HepG2 (cell line): ENCODE measurements around the gene C1orf116. TPM values are rescaled to one million over a fixed set of nuclear protein-coding genes. Genes with fewer than 3 reads are reported as not detected.

ENCODE experiments used
- ATAC-seq: fragments of 200-7000 bp; cut with Tn5 transposase; 3 replicates; pipeline ENCODE4 v1.9.1; 2020; ENCODE audit warnings: mild to moderate bottlenecking, moderate library complexity
- BruUV-seq: library from RNA; stranded (reverse); fragments of 400-500 nt; replicated peaks from 2 replicates; lab custom pipeline; 2021; lab: Mats Ljungman, UMichigan
- CTCF ChIA-PET: fragments of 300-600 bp; formaldehyde crosslinking; extraction: SDS; loops from one replicate; lab custom pipeline; 2021; ENCODE audit warnings: low total read pairs, inconsistent platforms, low intra/inter-chr PET ratio; lab: Yijun Ruan, JAX
- POLR2A ChIA-PET: fragments of 350-600 bp; sonication (Branson Sonifier 250); formaldehyde crosslinking; loops from one replicate; lab custom pipeline; 2020; ENCODE audit warnings: antibody characterized with exemption, inconsistent platforms; lab: Yijun Ruan, JAX
- DNase-seq: peaks from one replicate; pipeline ENCODE4 v3.0.0-alpha.2; 2015; ENCODE audit warnings: low spot score
- FAIRE-seq: peaks from 3 replicates; lab custom pipeline; 2011; peaks lifted over from hg19 to GRCh38; lab: Jason Lieb, UNC
- H2AFZ ChIP-seq: one replicate; pipeline ENCODE4 v1.6.1; 2011; ENCODE audit warnings: low read length, inconsistent platforms
- H3K27ac ChIP-seq: fragments of 300-600 bp; 3 replicates; pipeline ENCODE4 v1.8.0; 2011; ENCODE audit warnings: mixed run types, mild to moderate bottlenecking, mixed read lengths, low read length, inconsistent platforms; ENCODE audit not compliant: insufficient read depth; ENCODE audit errors: extremely low read length
- H3K27me3 ChIP-seq, 2 experiments: fragments of 200-600 bp in 1 of 2; 2 replicates in 1 of 2; 3 replicates in 1 of 2; pipeline versions ENCODE4 v1.6.0 to v1.8.0; 2011; ENCODE audit warnings: low read length in 2 of 2, mild to moderate bottlenecking in 2 of 2, moderate library complexity in 2 of 2, inconsistent platforms in 1 of 2; ENCODE audit not compliant: insufficient read depth in 2 of 2, control insufficient read depth in 1 of 2
- H3K36me3 ChIP-seq, 2 experiments: fragments of 200-600 bp in 1 of 2; replicated peaks in 1 of 2; 2 replicates in 1 of 2; 3 replicates in 1 of 2; pipeline versions ENCODE4 v1.5.1 to v1.8.0; 2011; ENCODE audit warnings: low read length in 2 of 2, inconsistent platforms in 1 of 2; ENCODE audit not compliant: insufficient read depth in 2 of 2, control insufficient read depth in 1 of 2
- H3K4me1 ChIP-seq: 2 replicates; pipeline ENCODE4 v1.5.1; 2012; ENCODE audit warnings: low read length, inconsistent platforms; ENCODE audit not compliant: insufficient read depth
- H3K4me2 ChIP-seq: 2 replicates; pipeline ENCODE4 v1.6.0; 2011; ENCODE audit warnings: low read depth, low read length, inconsistent platforms
- H3K4me3 ChIP-seq, 3 experiments: fragments of 200-600 bp in 1 of 3; sonication (generic), shearing (Covaris generic) in 1 of 3; replicated peaks in 1 of 3; 2 replicates each; pipeline ENCODE4 v1.5.1; 2011 to 2016; ENCODE audit warnings: low read length in 3 of 3, inconsistent platforms in 2 of 3, low read depth in 2 of 3, mild to moderate bottlenecking in 2 of 3, control low read depth in 1 of 3, mixed read lengths in 1 of 3; ENCODE audit not compliant: insufficient read depth in 1 of 3
- H3K79me2 ChIP-seq: one replicate; pipeline ENCODE4 v1.6.1; 2011; ENCODE audit warnings: low read length, inconsistent platforms; ENCODE audit not compliant: insufficient read depth
- H3K9ac ChIP-seq: 2 replicates; pipeline ENCODE4 v1.6.0; 2011; ENCODE audit warnings: mild to moderate bottlenecking, low read depth, low read length, inconsistent platforms; ENCODE audit not compliant: insufficient read depth
- H3K9me3 ChIP-seq: 2 replicates; pipeline ENCODE4 v1.5.1; 2012; ENCODE audit warnings: mild to moderate bottlenecking, low read length
- H4K20me1 ChIP-seq: 2 replicates; pipeline ENCODE4 v1.6.0; 2011; ENCODE audit warnings: inconsistent platforms, mild to moderate bottlenecking, low read length, moderate library complexity; ENCODE audit not compliant: insufficient read depth
- CBX1 ChIP-seq: IDR thresholded peaks from one replicate; pipeline ENCODE4 v1.6.1; 2016; ENCODE audit warnings: antibody characterized with exemption, low read depth
- E2F5 ChIP-seq: sonication (generic); formaldehyde crosslinking; conservative IDR thresholded peaks from 2 replicates; pipeline ENCODE4 v1.4.0; 2020; ENCODE audit warnings: missing genetic modification reagents
- HES4 ChIP-seq: sonication (generic); formaldehyde crosslinking; IDR thresholded peaks from 2 replicates; pipeline ENCODE4 v1.9.0; 2021; ENCODE audit warnings: mild to moderate bottlenecking, missing genetic modification reagents, borderline replicate concordance
- KDM1A ChIP-seq: IDR thresholded peaks from 2 replicates; pipeline ENCODE4 v1.6.1; 2016; ENCODE audit warnings: missing compliant biosample characterization
- LCORL ChIP-seq, 2 experiments: fragments of 450-650 bp in 1 of 2; sonication (generic) in 1 of 2; formaldehyde crosslinking in 1 of 2; IDR thresholded peaks; 2 replicates each; pipeline versions ENCODE4 v1.5.0 to v1.6.1; 2017 to 2020; ENCODE audit warnings: antibody characterized with exemption in 1 of 2, missing genetic modification reagents in 1 of 2
- SOX6 ChIP-seq, 2 experiments: fragments of 450-650 bp in 1 of 2; sonication (generic) in 1 of 2; formaldehyde crosslinking in 1 of 2; IDR thresholded peaks; 2 replicates each; pipeline versions ENCODE4 v1.4.0 to v1.6.1; 2017 to 2020; ENCODE audit warnings: antibody characterized with exemption in 1 of 2, mild to moderate bottlenecking in 1 of 2, missing genetic modification reagents in 1 of 2
- TFDP1 ChIP-seq: IDR thresholded peaks from 2 replicates; pipeline ENCODE4 v1.6.1; 2016; ENCODE audit warnings: missing compliant biosample characterization, missing genetic modification reagents, borderline replicate concordance
- ZBED4 ChIP-seq: sonication (generic); formaldehyde crosslinking; IDR thresholded peaks from 2 replicates; pipeline ENCODE4 v1.4.0; 2020; ENCODE audit warnings: missing genetic modification reagents, borderline replicate concordance
- ZNF501 ChIP-seq: sonication (generic); formaldehyde crosslinking; IDR thresholded peaks from 2 replicates; pipeline ENCODE4 v1.5.1; 2020; ENCODE audit warnings: mild to moderate bottlenecking, moderate library complexity, missing genetic modification reagents
- ZNF781 ChIP-seq: sonication (generic); formaldehyde crosslinking; IDR thresholded peaks from 2 replicates; pipeline ENCODE4 v1.5.1; 2020; ENCODE audit warnings: borderline replicate concordance, mild to moderate bottlenecking, missing genetic modification reagents; ENCODE audit errors: not compliant biosample characterization
- ZSCAN12 ChIP-seq: sonication (generic); formaldehyde crosslinking; IDR thresholded peaks from 2 replicates; pipeline ENCODE4 v1.9.0; 2021; ENCODE audit warnings: mild to moderate bottlenecking, missing genetic modification reagents
- WGBS: methylation state at CpG from one replicate; pipeline ENCODE4 v1.1.6; 2017; ENCODE audit warnings: low lambda C conversion rate; 5-methylcytosine and 5-hydroxymethylcytosine counted together
- in situ Hi-C: cut with HindIII; loops from 2 replicates; pipeline ENCODE4 v1.10.0; 2017; ENCODE audit warnings: low pct_unique_long_range_greater_than_20kb; ENCODE audit not compliant: extremely low pct_ligation_motif_present
- intact Hi-C: fragments of 100-400 bp; cut with micrococcal nuclease; formaldehyde crosslinking; loops from one replicate; pipeline ENCODE4 v1.10.0; 2022; ENCODE audit not compliant: unreplicated experiment
- polyA plus RNA-seq, 8 experiments: library from polyadenylated mRNA; depleted of rRNA in 3 of 8; stranded (reverse) in 7 of 8; unstranded in 1 of 8; fragments of >200 nt; fragmentation: Illumina TruSeq in 4 of 8; extraction: Trizol in 4 of 8; gene quantifications; 2 replicates each; pipeline versions ENCODE4 v1.2.1 to v1.2.3, GENCODE V29; 2011 to 2016; ENCODE audit warnings: low read depth in 4 of 8, missing spikeins in 1 of 8, mixed read lengths in 1 of 8; ENCODE audit not compliant: insufficient read depth in 1 of 8
- total RNA-seq, 5 experiments: library from RNA; depleted of rRNA; stranded (reverse); fragments of >200 nt; fragmentation: Illumina TruSeq; extraction: Trizol; gene quantifications; 2 replicates each; pipeline ENCODE4 v1.2.3, GENCODE V29; 2016; ENCODE audit warnings: low read depth in 1 of 5
- TF ChIP-seq, protein P1 (sequence below): IDR thresholded peaks from 2 replicates; pipeline ENCODE4 v1.6.1; 2016; ENCODE audit warnings: mild to moderate bottlenecking, missing biosample characterization, missing genetic modification reagents
- TF ChIP-seq, protein P2 (sequence below): sonication (generic); formaldehyde crosslinking; IDR thresholded peaks from 2 replicates; pipeline ENCODE4 v1.4.0; 2020; ENCODE audit warnings: missing genetic modification reagents; ENCODE audit errors: not compliant biosample characterization

C1orf116 gene
- total and polyA plus RNA-seq, 2 of the 13 experiments (the other 11 are each of a cell fraction or from before 2014, with no cell fraction given): 0.51 to 0.95 TPM

DNA sequence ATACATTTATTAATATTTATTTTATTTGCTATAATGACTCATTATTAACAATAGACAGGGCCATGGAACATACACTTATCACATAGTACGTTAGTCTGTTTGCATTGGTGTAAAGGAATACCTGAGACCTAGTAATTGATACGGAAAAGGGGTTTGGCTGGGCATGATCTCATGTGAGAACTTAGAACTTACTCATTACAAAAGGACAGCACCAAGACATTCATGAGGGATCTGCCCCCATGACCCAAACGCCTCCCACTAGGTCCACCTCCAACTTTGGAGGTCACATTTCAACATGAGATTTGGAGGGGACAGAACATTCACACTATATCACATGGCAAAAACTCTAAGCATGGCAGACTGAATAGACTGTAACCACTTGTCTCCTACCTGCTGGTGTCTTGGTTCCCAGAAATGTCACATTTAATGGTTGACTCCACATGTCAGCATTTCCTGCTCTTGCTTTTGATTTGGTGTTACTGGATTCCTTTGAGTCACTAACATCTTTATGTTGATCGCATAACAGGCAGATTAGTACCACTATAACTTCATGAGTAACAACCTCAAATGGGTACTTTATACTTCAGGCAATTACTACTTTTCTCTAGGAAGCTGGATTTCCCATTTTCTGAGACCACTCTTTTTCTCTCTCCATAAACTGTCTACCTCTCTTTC, 3.5 kb upstream of the C1orf116 start:
- in situ Hi-C loops: no loop called here
- FAIRE-seq (no peak), DNase-seq (no peak), ATAC-seq (no peak)
- Histone ChIP-seq H3K9ac (no peak overlapping the region), H3K79me2 (no peaks in the 10 kb centered on the region), H3K36me3 (no peaks in the 10 kb centered on the region), H2AFZ (no peak overlapping the region), H3K9me3 (no peaks in the 10 kb centered on the region), H4K20me1 (no peaks in the 10 kb centered on the region), H3K4me1 (peaks cover 53% of the 10 kb centered on the region), H3K27ac (no peak overlapping the region), H3K4me2 (no peak overlapping the region), H3K4me3 (no peak overlapping the region), H3K27me3 (no peaks in the 10 kb centered on the region; a peak in 1 of 5 replicates)
- WGBS: 32% methylated on average over 4 of the region's 4 CpGs
- ChIA-PET POLR2A (no interaction called here), CTCF (no interaction called here)
- intact Hi-C loops: no loop called here
- no TSS peak for BruUV-seq
- TF ChIP-seq SOX6 (IDR thresholded peaks at IDR 0.05) (no peak), SOX6 (CRISPR knock-in tag; IDR thresholded peaks at IDR 0.05) (no peak), ZNF501 (CRISPR knock-in tag) (no peak), E2F5 (CRISPR knock-in tag) (no peak), HES4 (CRISPR knock-in tag) (no peak), LCORL (IDR thresholded peaks at IDR 0.05) (no peak), LCORL (CRISPR knock-in tag; IDR thresholded peaks at IDR 0.05) (no peak), KDM1A (CRISPR knock-in tag) (no peak), ZSCAN12 (CRISPR knock-in tag) (no peak), ZBED4 (no peak), CBX1 (no peak), ZNF781 (CRISPR knock-in tag) (no peak), TFDP1 (CRISPR knock-in tag) (no peak)
- TF ChIP-seq, protein P1, sequence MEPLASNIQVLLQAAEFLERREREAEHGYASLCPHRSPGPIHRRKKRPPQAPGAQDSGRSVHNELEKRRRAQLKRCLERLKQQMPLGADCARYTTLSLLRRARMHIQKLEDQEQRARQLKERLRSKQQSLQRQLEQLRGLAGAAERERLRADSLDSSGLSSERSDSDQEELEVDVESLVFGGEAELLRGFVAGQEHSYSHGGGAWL (CRISPR knock-in tag): no peak
- TF ChIP-seq, protein P2, sequence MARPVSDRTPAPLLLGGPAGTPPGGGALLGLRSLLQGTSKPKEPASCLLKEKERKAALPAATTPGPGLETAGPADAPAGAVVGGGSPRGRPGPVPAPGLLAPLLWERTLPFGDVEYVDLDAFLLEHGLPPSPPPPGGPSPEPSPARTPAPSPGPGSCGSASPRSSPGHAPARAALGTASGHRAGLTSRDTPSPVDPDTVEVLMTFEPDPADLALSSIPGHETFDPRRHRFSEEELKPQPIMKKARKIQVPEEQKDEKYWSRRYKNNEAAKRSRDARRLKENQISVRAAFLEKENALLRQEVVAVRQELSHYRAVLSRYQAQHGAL: no peak
